GM18511 (cell line): ENCODE results near the gene NT5DC4.

Experiments
- ATAC-seq: cut with Tn5 transposase; IDR thresholded peaks from one replicate; pipeline ENCODE4 v1.9.1; 2021; ENCODE audit warnings: mild to moderate bottlenecking, moderate library complexity; ENCODE audit not compliant: unreplicated experiment

Gene NT5DC4

DNA sequence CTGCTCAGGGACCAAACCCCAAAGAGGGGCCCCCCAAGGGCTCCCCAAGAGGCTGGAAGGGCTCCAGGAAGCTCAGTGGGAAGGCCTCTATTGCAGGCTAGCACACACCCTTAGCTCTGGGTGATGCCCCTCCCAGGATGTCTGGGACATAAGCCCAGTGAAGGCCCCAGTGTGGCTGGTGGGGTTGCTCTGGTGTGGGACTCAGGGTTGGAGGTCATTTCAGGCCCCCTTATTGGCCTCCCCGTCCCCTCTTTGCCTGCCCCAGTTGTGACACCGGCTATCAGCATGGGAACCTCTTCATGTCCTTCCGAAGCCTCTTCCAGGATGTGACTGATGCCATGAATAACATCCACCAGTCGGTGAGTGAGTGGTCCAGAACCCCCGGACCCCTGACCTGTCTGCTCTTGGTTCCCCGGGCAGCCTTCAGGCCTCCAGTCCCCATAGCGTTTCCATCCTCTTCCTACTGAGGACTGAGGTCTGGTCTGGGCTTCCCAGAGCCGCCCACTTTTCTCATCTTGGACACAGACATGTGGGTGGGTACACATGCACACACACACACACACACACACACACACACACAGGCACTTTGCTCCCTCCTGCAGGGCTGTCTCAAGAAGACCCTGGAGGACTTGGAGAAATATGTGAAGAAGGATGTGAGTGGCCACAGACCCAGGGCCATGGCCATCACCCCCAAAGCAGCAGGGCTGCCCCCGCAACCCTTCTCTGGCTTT lies 2.2 kb downstream of the NT5DC4 start:
- ATAC-seq, result no peak

- no peak for ATAC-seq
Observed at GRCh38 chr2:112723547-112723940, 2.7 kb downstream of the NT5DC4 start.

DNA sequence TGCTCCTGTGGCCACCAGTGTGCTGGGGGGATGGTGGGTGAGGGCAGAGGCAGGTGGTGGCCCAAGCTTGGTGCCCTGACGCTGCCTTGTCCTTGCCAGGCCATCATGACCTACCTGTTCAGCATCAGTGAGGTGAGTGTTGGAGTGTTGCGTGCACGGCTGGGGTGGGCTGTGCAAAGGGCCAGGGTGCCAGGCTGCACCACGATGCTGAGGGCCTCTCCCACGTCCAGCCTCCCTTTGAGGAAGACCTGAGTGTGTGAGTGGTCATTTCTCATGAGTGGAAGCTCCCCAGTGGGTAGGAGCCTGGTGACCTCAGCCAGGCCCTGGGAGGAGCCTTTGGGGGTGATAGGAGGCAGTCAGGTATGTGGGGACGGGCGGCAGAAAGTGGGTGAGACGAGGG lies 3.2 kb downstream of the NT5DC4 start:
- no peak for ATAC-seq

DNA sequence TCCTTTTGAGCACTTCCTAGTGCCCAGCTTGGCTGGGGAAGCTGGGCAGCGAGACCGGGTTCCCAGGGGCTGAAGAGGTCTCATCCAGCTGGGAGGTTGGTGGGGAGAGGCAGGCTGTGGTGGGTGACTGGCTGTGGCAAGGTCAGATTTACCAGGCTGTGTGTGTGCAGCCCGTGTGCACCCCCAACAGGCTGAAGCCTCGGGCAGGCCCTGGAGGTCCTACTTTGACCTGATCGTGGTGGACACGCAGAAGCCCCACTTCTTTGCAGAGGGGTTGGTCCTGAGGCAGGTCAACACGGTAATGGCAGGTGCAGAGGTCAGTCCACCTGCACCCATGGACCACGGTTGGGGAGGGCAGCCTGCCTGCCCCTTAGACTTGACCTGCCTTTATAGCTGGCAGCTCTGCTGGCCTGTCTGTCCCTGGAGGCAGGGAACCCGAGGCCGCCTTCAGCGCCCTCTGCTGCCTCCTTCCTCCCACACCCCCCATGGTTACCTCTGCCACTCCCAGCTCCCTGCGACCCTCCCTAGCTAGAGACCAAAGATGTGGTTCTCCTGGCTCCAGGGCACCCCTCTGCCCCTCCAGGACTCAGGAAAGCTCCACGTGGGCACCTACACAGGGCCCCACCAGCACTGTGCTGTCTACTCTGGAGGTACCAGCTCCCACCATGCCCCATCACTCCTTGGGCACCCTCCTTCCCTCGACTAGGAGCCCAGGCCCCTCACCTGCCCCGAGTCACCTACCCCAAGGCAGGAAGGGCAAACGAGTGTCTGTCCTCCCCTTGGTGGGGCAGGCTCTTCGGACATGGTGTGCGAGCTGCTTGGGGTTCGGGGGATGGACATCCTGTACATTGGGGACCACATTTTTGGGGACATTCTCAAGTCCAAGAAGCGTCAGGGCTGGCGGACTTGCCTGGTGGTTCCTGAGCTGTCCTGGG lies 4.0 kb downstream of the NT5DC4 start:
- no peak for ATAC-seq

GRCh38 chr2:112725545-112726457 lies 5.0 kb downstream of the NT5DC4 start:
- peak; percentile 59 for ATAC-seq

DNA sequence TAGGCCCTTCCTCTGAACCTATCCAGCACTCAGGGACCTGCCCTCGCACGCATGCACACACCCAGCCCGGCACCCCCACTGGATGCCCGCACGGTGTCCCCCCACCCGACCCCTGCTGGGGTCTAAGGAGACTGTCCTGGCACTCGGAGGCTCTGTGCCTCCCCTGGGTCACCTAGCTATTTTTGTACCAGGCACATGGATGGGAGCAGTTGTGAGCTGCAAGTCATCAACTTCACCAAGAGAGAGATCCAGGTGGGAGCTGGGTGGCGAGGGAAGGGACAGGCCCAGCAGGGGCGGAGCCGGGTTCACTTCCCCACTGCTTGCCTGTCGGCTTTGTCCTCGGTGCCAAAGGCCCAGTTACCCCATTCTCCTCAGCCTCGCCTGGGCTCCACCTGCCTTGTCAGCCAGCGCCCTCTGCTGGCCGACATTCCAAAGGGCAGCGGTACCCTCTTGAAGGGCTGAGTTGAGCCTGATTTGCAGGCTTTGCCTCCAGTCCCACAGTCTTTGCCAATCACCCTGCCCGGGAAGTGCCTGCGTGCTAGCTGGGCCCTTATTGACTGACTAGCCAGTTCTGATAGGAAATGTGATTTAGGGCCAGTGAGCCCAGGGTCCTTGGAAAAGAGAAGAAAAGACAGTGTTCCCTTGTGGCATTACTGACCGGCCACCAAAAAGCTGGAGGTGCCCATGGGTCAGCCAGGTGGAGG lies 5.8 kb downstream of the NT5DC4 start:
- peak; percentile 81 for ATAC-seq

DNA sequence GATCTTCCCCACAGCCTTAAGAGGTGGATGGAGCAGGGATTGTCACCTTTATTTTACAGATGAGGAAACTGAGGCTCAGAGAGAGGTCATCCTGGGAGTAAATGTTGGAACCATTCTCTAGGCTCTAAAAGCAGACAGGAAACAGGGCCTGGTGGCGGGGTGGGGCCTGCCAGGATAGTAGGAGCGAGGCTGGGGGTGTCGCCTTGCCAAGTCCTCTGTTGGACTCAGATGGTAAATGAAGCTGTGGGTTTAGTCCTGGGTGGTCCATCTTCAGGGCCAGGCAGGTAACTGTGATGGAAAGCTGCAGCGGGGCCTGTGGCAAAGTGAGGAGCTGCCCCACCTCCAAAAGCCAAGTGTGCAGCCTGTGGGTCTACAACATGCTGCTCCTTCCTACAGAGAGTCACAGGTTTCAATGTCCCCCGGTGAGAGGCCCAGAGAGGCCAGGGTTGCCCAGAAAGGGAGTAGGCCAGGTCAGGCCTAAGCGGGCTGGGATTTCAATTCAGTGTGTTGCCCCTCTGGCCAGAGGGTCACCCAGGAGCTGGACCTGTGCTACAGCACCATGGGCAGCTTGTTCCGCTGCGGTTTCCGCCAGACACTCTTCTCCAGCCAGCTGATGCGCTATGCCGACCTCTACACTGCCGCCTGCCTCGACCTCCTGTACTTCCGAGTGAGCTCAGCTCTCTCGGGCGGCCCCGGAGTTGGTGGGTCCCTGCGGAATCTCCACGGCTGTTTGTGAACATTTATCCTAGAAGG lies 6.6 kb downstream of the NT5DC4 start:
- ATAC-seq, result no peak

DNA sequence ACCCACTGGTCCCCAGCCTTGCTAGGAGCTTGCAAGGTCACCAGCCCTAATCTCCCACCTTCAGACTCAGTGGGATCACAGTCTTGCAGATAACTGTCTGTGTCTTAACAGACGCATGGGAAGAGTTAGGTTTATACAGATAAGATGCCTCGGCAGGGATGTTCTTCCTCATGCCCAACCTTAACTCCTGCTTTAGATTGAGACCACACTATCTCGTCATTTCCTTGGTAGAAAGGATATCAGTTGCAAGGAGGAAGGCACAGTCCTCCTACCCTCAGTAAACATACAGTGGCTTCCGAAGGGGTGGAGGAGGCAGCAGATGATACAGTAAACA lies 7.2 kb downstream of the NT5DC4 start:
- no peak for ATAC-seq

DNA sequence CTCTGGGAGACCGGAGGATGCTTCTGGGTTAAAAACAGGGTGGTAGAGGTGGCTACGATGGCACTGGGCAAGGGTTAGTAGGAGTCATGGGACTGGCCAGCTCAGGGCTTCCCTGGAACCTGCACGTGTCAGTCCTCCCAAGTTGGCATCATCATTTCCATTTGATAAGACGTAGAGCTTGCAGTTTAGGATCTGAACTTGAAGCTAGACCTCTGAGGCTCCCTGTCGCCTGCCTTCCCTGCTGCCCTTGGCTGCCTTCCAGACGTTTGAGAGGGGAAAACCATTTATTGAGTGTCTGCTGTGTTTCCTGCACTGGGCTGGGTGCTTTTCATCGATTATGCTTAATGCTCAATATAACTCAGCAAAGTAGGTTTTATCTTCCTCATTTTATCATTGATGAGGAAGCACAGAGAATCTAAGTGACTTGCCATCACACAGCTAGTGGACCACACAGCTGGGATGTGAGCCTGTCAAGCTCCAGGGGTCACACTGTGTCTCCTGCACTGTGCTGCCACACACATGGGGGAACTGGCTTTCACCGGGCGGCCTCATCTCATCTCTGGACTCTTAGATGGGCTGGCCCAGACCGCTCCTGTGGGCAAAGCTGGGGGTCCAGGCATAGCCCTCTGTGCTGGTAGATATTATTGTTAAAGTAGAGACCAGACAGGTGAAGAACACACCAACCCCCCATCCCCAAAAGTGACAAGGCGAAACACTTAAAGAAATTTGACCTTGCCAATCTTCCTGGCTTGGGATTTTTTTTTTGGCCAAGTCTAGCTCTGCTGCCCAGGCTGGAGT lies 7.8 kb downstream of the NT5DC4 start:
- ATAC-seq, result no peak

DNA sequence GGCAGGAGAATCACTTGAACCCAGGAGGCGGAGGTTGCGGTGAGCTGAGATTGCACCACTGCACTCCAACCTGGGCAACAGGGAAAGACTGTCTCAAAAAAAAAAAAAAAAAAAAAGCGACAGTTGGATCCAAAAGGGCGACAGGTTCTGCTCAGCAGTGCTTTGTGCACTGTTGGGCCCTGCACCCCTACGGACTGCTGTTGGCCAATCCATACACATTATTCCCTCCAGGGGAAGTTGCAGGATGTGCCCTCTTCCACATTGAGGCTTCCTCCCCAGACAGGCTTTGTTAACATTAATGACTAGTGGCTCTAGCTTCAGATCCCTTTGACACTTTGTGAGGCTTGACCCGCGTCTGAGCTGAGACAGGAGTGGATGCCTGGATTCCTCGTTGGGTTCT lies 9.4 kb downstream of the NT5DC4 start:
- no peak for ATAC-seq

- no peak for ATAC-seq
Observed at GRCh38 chr2:112730791-112731190, 10.0 kb downstream of the NT5DC4 start.

DNA sequence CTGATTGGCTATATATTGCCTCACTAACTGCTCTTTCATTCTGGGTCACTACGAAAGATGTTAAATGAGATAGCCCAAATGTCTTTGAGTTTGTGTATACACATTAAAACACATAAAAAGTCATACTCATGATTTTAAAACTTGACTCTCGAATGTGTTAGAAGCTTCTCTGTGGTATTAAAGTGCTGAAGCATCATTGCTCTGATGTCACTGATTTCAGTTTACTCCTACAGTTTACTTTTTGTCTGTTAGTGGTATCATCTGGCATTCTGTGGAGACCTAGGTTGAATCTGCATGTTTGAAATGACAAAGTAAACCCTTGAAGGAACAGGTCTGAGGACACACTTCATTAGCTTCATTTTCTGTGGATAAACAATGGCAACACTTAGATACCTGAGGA lies 10.7 kb downstream of the NT5DC4 start:
- ATAC-seq, result no peak

- no peak for ATAC-seq
Observed at GRCh38 chr2:112733456-112733855, 12.6 kb downstream of the NT5DC4 start.

- no peak for ATAC-seq
Observed at GRCh38 chr2:112733871-112734270, 13.1 kb downstream of the NT5DC4 start.

DNA sequence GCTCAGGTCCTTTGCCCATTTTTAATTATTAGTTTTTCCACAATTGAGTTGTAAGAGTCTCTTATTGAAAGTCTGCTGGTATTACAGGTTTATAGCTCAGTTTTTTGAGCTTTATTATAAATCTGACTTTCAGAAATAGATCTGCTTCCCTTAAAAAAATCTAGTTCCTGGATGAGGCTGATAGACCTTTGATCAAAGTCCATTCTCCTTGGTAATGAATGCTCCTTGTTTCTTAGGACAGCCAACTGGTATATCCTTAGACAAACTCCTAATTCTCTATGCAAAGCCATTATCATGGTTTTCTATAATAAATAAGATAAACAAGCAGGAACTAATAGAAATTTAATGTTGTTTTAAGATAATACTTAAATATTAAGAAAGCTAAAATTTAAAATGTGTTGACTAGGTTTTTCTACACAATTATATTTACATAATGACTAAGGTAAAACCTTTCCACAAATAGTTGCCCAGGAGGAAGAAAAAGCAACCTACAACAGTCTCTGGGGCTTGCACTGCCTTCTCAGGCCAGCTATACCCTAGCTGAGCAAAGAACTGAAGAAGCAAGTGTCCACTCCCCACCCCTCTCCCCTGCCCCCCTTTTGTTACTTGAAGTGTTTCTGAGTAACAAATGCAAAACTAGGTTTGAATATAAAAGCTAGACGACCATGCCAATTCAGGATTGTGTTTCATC lies 16.9 kb downstream of the NT5DC4 start:
- no peak for ATAC-seq

GRCh38 chr2:112740527-112740926 lies 19.7 kb downstream of the NT5DC4 start:
- no peak for ATAC-seq

- peak; percentile 80 for ATAC-seq
Observed at GRCh38 chr2:112749755-112750559, 29.1 kb downstream of the NT5DC4 start.

DNA sequence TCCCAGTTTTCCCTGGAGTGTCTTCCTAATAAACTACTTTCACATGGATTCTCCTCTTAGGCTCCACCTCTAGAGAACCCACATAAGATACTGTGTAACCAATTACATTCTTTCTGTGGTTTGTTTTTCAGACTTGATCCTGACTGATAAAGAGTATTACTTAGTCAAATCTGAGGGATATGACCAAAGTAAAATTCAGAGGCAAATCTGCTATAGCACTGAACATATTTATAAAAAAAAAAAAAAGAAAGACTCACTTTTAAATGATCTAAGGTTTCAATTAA lies 29.7 kb downstream of the NT5DC4 start:
- no peak for ATAC-seq
